Activated naive CD4-positive, alpha-beta T cell treated with anti-CD3 and anti-CD28 coated beads for 36 hours (primary cell): ENCODE measurements around the gene NCOA6. TPM values are rescaled to one million over a fixed set of nuclear protein-coding genes. Genes with fewer than 3 reads are reported as not detected.

ENCODE experiments used
- CTCF ChIA-PET: fragments of 350-600 bp; sonication (Branson Sonifier 250); formaldehyde crosslinking; loops from one replicate; lab custom pipeline; 2021; ENCODE audit warnings: antibody characterized with exemption; lab: Charles Lee
- DNase-seq: peaks from one replicate; pipeline ENCODE4 v3.0.0-alpha.2; 2020
- H3K27ac Mint-ChIP-seq: one replicate; pipeline ENCODE4 v1.8.0; 2021; ENCODE audit warnings: mild to moderate bottlenecking, mixed read lengths
- H3K27me3 Mint-ChIP-seq: one replicate; pipeline ENCODE4 v1.8.0; 2021; ENCODE audit warnings: low read depth, mixed read lengths
- H3K36me3 Mint-ChIP-seq: one replicate; pipeline ENCODE4 v1.8.0; 2021; ENCODE audit warnings: low read depth, mixed read lengths
- H3K4me1 Mint-ChIP-seq: one replicate; pipeline ENCODE4 v1.8.0; 2021; ENCODE audit warnings: low read depth, mixed read lengths
- H3K4me3 Mint-ChIP-seq: one replicate; pipeline ENCODE4 v1.8.0; 2021; ENCODE audit warnings: mild to moderate bottlenecking, moderate library complexity, mixed read lengths
- H3K9me3 Mint-ChIP-seq: one replicate; pipeline ENCODE4 v1.8.0; 2021; ENCODE audit warnings: mixed read lengths
- intact Hi-C: fragments of 100-400 bp; cut with micrococcal nuclease; formaldehyde crosslinking; loops from one replicate; pipeline ENCODE4 v1.15.1; 2023
- total RNA-seq, 2 experiments: library from RNA; stranded (reverse); gene quantifications; one replicate each; pipeline ENCODE4 v1.2.3, GENCODE V29; 2021

Gene NCOA6
- total RNA-seq = 10 to 100 TPM; 13.9 to 14.1 TPM

DNA sequence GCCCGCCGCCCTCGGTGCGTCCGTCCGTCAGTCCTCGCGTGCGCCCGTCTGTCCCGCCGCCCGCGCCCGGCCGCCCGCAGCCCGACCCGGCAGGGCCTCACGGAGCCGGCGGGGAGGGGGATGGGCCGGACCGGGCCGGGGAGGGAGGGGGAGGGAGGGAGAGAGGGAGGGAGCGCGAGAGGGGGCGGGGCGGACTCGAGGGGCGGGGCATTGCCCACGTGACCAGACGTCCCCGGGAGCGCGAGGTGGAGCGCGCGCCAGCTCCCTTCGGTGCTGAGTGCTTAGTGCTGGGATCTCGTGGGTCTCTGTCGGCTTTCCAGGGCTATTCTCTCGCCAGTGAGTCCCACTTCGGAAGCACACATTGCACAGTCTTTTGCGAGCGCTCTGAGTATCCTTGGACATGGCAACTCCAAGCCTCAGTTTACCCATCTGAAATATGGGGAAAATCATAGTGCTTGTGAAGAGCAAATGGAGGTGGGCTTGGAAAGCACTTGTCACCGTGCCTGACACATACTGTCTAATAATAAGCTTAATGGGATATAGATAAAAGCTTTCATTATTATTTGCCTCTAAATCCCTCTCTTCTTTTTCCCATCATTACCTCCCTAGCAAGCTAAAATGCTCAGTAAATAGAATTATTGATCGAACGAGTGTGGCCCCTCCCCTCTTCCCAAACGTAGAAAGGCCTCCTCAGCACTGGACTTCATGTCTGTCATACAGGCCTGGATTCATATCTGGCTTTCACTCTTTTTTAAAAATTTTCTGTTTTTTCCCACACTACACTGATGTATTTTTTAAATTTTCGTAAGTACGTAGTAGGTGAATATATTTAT is at the start of gene NCOA6:
TSS of gene NCOA6 (minus strand) at position 122 of the 833 bp plus-strand sequence. CDS start 43,296 bp downstream, outside the sequence.
- peak; percentile 88 for DNase-seq
- Mint-ChIP-seq H3K27me3 (no peaks in the 10 kb centered on the region), H3K27ac (peak within 1 kb of the TSS; percentile 93), H3K9me3 (no peaks in the 10 kb centered on the region), H3K4me3 (peak within 1 kb of the TSS; percentile 97), H3K4me1 (peaks cover 37% of the 10 kb centered on the region), H3K36me3 (no peaks in the 10 kb centered on the region)
- CTCF ChIA-PET = interaction anchor here (1.8 kb wide), 1 partner anchor 10 kb away, joined by 4 read pairs; no protein-coding TSS in a partner anchor
- intact Hi-C loops = loop anchor here (1.0 to 10.0 kb wide), 5 partner anchors 51 to 839 kb away; partner anchors contain the start of genes ACSS2, CPNE1, EDEM2 and GSS

GRCh38 chr20:34874094-34874654 is 48.7 kb upstream of the NCOA6 start:
- peak; percentile 90 for DNase-seq
- Mint-ChIP-seq H3K27me3 (no peaks in the 10 kb centered on the region), H3K36me3 (no peaks in the 10 kb centered on the region), H3K4me1 (peaks cover 61% of the 10 kb centered on the region), H3K4me3 (peak overlapping the region; percentile 74), H3K9me3 (no peaks in the 10 kb centered on the region), H3K27ac (no peak overlapping the region)
- CTCF ChIA-PET = interaction anchor here (0.7 to 6.1 kb wide), 30 partner anchors 9 to 870 kb away, joined by 3 to 122 read pairs (median 5); partner anchors contain the start of genes CEP250, EDEM2, GSS and MYH7B
- intact Hi-C loops = loop anchor here (1.0 to 10.0 kb wide), 4 partner anchors 81 to 401 kb away; partner anchors contain the start of genes GSS, MMP24OS and MYH7B

GRCh38 chr20:34873583-34874093 is 48.2 kb upstream of the NCOA6 start:
- CTCF ChIA-PET = interaction anchor here (0.7 to 6.1 kb wide), 28 partner anchors 9 to 582 kb away, joined by 3 to 122 read pairs (median 6); partner anchors contain the start of genes CEP250, EDEM2, GSS and MYH7B
- H3K9me3 Mint-ChIP-seq = no peaks in the 10 kb centered on the region
- no peak for DNase-seq
- H3K4me1 Mint-ChIP-seq = peaks cover 59% of the 10 kb centered on the region
- intact Hi-C loops = loop anchor here (1.0 to 10.0 kb wide), 4 partner anchors 82 to 401 kb away; partner anchors contain the start of genes GSS, MMP24OS and MYH7B
- no peaks in the 10 kb centered on the region for H3K36me3 Mint-ChIP-seq
- peak overlapping the region; percentile 52 for H3K27ac Mint-ChIP-seq
- H3K4me3 Mint-ChIP-seq = peak overlapping the region; percentile 74
- H3K27me3 Mint-ChIP-seq = no peaks in the 10 kb centered on the region

DNA sequence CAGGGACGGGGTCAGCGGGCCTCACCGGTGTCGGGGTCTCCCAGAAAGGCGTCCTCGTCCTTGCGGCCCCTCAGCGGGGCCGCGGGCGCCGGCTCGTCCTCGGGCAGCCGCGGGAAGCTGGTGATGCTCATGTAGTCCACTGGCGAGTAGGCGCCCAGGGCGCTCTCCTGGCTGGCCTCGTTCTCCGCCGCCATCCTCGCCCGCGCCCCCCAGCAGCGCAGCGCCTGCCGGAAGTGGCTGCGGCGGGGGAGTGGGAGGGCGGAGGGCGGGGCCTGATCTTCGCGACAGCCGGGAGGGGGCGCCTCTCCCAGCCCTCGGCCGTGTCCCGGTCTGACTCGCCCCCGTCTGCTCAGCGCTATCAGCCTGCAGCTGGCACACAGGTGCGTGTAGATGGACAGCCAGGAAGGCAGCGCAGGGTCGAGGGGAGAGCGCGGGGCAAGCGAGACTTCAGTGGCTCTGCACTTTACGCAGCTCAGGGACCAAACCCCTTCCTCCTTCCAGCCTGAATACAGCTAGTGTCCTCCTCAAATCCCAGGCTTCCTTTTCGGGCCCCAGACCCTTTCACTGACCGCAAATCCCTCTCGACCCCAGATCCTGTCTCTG is 47.3 kb upstream of the NCOA6 start, which contains the start of gene GGT7:
TSS of gene GGT7 (minus strand) at position 235 of the 603 bp plus-strand sequence. CDS start at position 194, 41 bp downstream.
- CTCF ChIA-PET = interaction anchor here (0.5 to 6.1 kb wide), 17 partner anchors 8 to 337 kb away, joined by 3 to 122 read pairs (median 6); partner anchors contain the start of genes GSS and MYH7B
- peak within 1 kb of the TSS; percentile 64 for H3K27ac Mint-ChIP-seq

DNA sequence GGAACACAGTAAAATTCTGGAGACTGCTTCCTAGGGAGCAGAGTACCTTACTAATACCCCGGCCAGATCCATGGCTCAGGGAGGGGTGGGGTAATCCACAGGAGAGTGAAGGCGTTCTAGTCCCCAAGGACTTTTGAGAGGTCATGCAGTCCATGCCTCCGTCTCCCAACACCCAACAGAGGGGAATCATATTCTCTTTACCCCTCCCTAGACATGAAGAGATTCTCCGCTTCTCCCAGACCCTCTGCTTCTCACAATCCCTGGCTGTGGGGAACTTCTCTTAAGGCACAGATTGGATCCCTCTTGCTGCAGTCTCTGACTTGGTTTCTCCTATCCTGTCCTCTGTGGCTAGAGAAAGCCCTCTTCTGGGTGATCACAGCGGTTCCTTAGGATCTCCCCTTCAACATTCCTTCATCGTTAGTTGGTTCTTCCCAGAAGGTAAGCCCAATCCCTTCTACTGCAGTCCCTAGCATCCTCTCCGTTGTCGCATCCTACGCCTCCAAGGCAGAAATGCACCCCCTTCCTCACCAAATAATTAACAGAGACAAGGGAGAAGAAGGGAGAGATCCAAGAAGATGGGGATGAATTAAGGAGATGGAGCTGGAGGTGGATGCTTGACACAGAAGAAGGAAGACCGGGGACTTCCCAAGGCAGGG is 46.6 kb upstream of the NCOA6 start:
- Mint-ChIP-seq H3K4me1 (peaks cover 53% of the 10 kb centered on the region), H3K27me3 (no peaks in the 10 kb centered on the region), H3K27ac (peak overlapping the region; percentile 64), H3K4me3 (peak overlapping the region; percentile 74), H3K36me3 (no peaks in the 10 kb centered on the region), H3K9me3 (no peaks in the 10 kb centered on the region)
- DNase-seq = no peak
- intact Hi-C loops = loop anchor here (1.0 to 10.0 kb wide), 2 partner anchors 38 to 403 kb away; partner anchors contain the start of gene MMP24OS
- CTCF ChIA-PET = interaction anchor here (0.5 to 6.1 kb wide), 9 partner anchors 9 to 91 kb away, joined by 3 to 122 read pairs (median 8); partner anchors contain the start of genes GSS and MYH7B

More for the DNA sequence above, 47.3 kb upstream of the NCOA6 start, which contains the start of gene GGT7:
- no peaks in the 10 kb centered on the region for H3K36me3 Mint-ChIP-seq
- H3K27me3 Mint-ChIP-seq = no peaks in the 10 kb centered on the region
- peak within 1 kb of the TSS; percentile 74 for H3K4me3 Mint-ChIP-seq
- intact Hi-C loops = loop anchor here (1.0 to 10.0 kb wide), 2 partner anchors 38 to 402 kb away; partner anchors contain the start of gene MMP24OS
- peaks cover 56% of the 10 kb centered on the region for H3K4me1 Mint-ChIP-seq
- H3K9me3 Mint-ChIP-seq = no peaks in the 10 kb centered on the region
- DNase-seq = peak; percentile 91

DNA sequence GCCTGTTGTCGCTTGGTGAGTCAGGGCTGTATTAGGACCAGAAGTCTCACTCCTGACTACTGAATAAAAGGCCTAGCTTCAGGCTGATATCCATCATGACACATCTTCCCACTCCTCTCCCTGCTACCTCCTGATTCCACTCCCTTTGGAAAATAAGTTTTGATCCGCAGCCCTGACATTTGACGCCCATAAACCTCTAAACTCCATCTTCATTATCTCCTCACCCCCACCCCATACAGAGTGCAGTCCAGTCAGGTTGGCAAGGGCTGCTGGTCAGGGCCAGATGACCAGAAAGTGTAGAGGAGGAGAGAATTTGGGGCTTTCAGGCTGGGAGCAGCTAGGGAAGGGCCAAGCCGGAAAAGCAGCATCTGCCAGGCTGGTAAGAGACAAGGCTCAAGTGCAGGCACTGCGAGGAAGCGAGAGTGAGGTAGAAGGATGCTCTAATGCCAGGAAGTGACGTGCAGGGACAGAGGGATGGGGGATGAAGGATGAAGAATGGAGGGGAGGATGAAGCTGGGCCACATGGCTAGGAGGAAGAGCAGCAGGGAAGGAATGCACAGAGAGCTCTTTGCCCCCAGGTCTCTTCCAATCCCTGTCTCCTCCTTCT is 46.0 kb upstream of the NCOA6 start:
- Mint-ChIP-seq H3K9me3 (no peaks in the 10 kb centered on the region), H3K27ac (no peak overlapping the region), H3K4me1 (peaks cover 50% of the 10 kb centered on the region), H3K4me3 (peak overlapping the region; percentile 74), H3K27me3 (no peaks in the 10 kb centered on the region), H3K36me3 (no peaks in the 10 kb centered on the region)
- CTCF ChIA-PET = interaction anchor here (1.4 to 2.3 kb wide), 3 partner anchors 20 to 85 kb away, joined by 4 to 8 read pairs (median 7); partner anchors contain the start of genes GSS and MYH7B
- intact Hi-C loops = loop anchor here (10.0 kb wide), 1 partner anchor 403 kb away; the partner anchor contains the start of gene MMP24OS
- no peak for DNase-seq

- Mint-ChIP-seq H3K27me3 (no peaks in the 10 kb centered on the region), H3K27ac (no peak overlapping the region), H3K36me3 (no peaks in the 10 kb centered on the region), H3K9me3 (no peaks in the 10 kb centered on the region), H3K4me3 (no peak overlapping the region), H3K4me1 (no peaks in the 10 kb centered on the region)
- intact Hi-C loops = no loop called here
- CTCF ChIA-PET = interaction anchor here (0.6 to 3.1 kb wide), 3 partner anchors 10 to 1052 kb away, joined by 3 to 10 read pairs (median 4); no protein-coding TSS in a partner anchor
- DNase-seq = no peak
Observed at GRCh38 chr20:34864216-34864615, 38.8 kb upstream of the NCOA6 start.

DNA sequence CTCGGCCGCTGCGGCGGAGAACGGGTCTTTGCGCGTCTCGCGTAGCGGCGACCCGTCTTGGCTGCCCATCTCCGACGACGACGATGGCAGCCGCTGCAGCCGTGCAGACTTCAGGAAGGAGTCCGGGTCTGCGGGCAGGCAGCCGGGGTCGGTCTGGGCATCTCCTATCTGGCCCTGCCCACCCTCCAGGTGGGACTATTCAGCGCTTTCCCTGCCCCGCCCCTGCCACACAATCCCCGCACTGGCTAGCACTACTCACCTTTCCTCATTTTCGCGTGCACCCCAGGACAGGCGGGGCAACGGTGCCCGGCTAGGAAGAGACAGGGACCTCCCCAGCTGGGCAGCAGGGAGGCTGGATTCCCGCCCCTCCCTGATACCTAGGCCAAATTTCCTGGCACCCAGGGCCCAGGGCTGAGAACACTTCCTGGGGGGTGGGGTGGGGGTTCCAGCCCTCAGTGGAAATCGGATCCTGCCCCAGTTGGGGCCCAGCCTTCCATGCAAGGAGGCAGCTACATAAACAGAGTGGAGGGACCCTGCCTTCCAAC is 38.0 kb upstream of the NCOA6 start:
- CTCF ChIA-PET = interaction anchor here (1.2 to 3.1 kb wide), 2 partner anchors 10 to 12 kb away, joined by 4 to 10 read pairs; no protein-coding TSS in a partner anchor
- Mint-ChIP-seq H3K4me3 (no peak overlapping the region), H3K4me1 (no peaks in the 10 kb centered on the region), H3K9me3 (no peaks in the 10 kb centered on the region), H3K36me3 (peaks cover 2% of the 10 kb centered on the region), H3K27ac (no peak overlapping the region), H3K27me3 (no peaks in the 10 kb centered on the region)
- no peak for DNase-seq
- intact Hi-C loops = no loop called here

DNA sequence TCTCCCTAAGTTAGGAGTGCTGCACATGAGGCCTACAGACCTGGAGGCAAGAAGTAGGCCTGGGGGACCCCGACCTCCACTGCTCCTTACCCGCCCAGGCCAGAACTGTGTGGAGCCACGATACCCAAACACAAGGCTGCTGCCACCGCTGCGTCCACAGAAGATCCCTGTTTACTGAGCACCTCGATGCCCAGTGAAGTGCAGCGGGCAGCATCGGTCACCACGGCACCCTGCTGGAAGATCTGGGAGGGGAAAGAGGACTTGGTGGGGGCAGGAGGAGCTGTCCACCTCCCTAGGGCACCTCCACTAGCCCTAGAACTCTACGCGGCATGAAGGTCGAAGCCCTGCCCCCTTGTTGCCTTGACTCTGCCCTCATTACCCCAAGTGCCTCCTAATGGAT is 37.3 kb upstream of the NCOA6 start:
- no peaks in the 10 kb centered on the region for H3K4me1 Mint-ChIP-seq
- no peak overlapping the region for H3K4me3 Mint-ChIP-seq
- no peak for DNase-seq
- H3K27ac Mint-ChIP-seq = no peak overlapping the region
- CTCF ChIA-PET = interaction anchor here (0.6 kb wide), 1 partner anchor 10 kb away, joined by 4 read pairs; the partner anchor contains the start of gene GGT7
- H3K36me3 Mint-ChIP-seq = peaks cover 6% of the 10 kb centered on the region
- intact Hi-C loops = no loop called here
- no peaks in the 10 kb centered on the region for H3K9me3 Mint-ChIP-seq
- no peaks in the 10 kb centered on the region for H3K27me3 Mint-ChIP-seq

DNA sequence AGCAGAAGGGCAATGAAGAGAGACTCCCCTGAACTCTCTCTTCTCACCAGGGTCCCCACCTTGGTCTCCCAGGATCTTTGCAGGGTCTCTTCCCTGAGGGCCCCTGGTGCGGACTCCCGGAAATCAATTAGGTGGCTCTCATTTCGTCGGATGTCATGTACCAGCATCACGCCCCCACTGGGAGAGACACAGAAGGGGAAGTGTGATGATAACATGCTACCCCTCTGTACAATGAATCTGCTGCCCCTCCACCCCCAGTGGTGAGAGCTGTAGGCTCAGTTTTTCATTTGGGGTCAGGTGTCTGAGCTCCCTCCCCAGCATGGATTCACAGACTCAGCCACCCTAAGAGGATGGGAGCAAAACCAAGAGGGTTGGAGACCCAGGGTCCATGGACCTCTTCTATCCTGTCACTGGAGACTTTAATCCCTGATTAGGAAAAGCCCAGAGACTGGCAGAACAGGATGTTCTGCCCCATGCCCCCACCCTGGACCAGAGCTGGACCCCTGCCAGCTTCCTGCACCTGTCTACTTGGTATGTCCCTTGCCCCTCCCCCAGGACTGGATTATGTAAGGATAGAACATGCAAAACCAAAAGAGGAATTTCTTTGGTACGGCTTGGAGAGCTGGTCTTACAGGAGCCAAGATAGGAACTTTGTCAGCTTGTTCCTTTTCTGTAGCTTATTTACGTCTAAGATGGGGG is 36.1 kb upstream of the NCOA6 start:
- Mint-ChIP-seq H3K4me1 (no peaks in the 10 kb centered on the region), H3K9me3 (no peaks in the 10 kb centered on the region), H3K27me3 (no peaks in the 10 kb centered on the region), H3K27ac (no peak overlapping the region), H3K4me3 (no peak overlapping the region), H3K36me3 (peaks cover 9% of the 10 kb centered on the region)
- no peak for DNase-seq
- intact Hi-C loops = no loop called here
- CTCF ChIA-PET = interaction anchor here (0.6 to 0.7 kb wide), 2 partner anchors 98 to 224 kb away, joined by 3 to 4 read pairs; no protein-coding TSS in a partner anchor
